ENCODE data around the gene PPIA.
"Not testable (repeated sequence)": the region's sequence is repeated elsewhere in the genome, so short reads cannot be mapped to it uniquely, and the experiment has no call there.

Gene PPIA

DNA sequence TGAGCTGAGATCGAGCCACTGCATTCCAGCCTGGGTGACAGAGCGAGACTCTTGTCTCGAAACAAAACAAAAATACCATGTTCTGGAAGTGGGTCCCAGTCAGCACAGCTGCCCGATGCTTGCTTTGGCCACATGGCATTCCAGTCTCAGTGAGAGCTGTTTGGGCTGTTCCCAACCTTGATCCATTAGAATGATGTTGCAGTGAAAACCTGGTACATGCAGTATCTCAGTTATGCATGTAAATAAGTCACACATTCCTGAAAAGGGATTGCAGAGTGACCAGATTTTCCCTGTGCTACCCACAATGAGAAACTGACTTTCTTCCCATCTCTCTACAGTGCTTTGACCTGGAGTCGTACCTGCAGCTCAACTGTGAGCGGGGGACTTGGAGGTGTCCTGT lies 32.4 kb upstream of the PPIA start:
- DNase-seq (ENCODE audit: low spot score) = no peak

DNA sequence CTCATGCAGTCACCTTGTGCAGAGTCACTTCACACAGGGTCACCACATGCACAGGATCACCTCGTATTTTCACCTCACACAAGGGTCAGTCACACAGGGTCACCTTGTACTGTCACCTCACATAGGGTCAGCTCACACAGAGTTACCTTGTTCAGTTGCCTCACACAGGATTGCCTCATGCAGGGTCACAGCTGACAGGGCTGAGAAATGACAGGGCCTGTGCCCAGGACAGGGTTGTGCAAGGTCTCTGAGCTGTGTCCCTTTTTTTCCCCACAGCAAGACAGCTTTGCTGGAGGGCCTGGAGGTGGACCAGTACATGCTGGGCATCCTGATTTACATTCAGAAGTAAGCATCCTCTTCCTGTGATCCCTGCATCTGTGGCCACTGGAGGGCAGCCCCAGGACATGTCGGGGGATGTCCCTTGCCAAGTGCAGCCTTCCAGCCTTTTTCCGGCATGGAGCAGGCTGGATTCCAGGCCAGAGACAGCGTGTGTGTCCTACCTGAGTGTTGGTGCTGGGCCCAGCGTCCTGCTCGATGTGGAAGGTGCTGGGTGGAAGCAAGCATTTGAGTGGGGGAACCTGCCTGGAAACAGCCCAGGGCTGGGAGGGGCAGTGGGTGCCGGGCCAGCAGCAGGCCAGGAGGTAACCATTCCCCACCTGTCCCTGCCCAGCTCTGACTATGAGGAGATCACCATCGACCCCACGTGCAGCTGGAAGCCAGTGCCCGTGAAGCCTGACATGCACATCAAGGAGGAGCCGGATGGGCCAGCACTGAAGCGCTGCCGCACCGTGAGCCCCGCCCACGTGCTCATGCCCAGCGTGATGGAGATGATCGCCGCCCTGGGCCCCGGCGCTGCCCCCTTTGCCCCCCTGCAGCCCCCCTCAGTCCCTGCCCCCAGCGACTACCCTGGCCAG lies 31.6 kb upstream of the PPIA start:
- peak; percentile 47 for DNase-seq (ENCODE audit: low spot score)

DNA sequence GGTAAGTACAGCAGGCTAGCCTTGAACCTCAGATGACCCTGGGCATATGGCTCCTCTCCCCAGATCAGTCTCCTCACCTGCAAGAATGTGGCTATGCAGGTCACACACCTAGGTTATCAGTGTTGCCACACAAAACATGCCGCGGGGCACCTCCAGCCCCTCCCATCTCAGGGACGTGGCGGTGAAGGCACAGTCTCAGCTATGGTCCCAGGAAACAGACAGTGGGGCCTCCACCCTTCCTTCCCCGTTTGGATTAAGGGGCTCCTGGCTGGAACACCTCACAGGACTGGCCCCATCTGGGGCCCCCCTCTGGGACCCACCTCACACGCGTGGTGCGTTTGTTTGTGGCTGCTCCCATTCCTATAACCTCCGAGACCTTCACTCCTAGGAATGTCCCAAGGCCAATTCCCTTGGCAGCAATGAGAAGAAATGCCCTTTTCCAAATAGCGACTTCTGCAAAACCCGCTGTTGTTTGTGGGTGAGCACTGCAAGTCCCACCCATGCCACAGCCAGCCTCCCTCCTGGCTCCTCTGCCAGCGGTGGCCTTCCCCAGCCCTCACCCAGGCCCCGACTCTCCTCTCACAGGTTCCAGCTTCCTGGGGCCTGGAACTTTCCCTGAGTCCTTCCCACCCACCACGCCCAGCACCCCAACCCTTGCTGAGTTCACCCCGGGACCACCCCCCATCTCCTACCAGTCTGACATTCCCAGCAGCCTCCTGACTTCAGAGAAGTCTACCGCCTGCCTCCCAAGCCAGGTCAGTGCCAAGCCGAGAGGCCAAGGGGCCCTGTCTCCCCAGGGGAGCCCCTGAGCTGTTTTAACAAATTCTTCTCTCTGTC lies 30.7 kb upstream of the PPIA start:
- no peak for DNase-seq (ENCODE audit: low spot score)

DNA sequence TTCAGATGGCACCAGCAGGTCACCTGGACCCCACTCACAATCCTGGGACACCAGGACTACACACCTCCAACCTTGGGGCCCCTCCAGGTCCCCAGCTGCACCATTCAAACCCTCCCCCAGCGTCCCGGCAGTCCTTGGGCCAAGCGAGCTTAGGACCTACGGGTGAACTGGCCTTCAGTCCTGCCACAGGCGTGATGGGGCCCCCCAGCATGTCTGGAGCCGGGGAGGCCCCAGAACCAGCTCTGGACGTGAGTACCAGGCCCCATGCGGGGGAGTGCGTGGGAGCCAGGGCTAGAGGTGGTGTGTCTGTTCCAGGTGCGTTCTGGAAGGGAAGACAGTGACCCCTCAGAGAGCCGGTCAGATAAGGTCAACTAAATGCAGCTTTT lies 30.1 kb upstream of the PPIA start:
- no peak for DNase-seq (ENCODE audit: low spot score)

DNA sequence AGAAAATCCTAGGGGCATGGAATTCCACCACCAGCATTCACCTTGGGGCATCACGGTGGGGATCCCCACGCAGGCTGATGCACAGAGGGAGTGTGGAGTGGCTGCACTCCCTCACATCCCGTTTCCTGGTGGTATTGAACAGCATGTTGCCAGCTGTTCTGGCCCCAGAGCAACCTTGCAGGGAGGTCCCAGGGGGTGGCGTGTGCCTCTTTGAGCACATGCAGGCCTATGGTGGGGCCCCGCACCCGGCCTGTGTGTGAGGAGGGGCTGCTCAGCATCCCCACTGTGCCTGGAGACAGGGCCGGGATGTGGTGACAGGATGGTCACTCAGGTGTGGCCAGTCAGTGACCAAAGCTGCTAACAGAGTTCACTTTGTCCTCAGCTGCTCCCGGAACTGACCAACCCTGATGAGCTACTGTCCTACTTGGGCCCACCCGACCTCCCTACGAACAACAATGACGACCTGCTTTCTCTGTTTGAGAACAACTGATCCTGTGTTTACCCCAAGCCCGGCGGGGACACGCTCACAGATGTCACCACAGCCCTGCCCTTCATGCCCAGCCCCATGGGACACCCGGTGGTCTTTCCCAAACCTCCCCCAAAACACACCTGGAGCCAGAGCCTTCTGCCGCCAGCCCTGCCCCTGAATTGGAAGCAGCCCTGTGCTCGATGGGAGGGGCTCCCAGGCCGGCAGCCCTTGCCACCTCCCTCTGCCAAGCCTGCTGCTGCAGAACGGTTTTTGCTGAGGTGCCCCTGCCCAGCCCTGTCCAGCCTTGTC lies 29.2 kb upstream of the PPIA start:
- DNase-seq (ENCODE audit: low spot score) = no peak

DNA sequence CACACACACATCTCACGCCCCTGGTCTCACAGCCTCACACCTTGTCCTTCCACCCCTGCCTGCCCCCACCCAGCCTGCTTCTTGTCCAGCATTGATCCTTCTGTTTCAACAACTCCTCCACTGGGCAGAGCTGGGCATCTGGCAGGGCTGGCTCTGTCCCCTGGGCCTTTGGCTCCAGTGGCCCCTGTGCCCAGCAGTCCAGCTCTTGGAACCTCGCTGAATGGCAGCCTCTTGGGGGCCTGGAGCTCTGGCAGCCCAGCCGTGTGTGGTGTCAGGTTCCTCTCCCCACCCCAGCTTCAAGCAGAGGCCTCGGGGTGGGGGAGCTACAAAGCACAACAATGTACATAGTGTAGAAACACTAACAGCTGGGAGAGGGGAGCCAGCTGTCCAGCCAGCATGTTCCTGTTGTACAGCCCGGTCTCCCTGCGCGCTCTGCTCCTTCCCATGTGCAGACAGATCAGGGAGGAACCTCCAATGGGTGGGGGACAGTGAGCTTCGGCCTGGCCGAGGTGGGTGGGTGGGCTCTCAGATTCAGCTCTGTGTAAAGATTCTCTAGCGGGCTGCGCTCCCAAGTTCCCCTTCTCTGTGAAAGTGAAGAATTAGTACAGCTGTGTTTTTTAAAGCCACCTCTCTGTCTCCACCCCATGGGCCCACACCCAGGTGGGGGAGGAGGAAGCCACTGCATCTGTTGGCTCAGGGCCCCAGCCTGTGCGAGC lies 28.4 kb upstream of the PPIA start:
- no peak for DNase-seq (ENCODE audit: low spot score)

DNA sequence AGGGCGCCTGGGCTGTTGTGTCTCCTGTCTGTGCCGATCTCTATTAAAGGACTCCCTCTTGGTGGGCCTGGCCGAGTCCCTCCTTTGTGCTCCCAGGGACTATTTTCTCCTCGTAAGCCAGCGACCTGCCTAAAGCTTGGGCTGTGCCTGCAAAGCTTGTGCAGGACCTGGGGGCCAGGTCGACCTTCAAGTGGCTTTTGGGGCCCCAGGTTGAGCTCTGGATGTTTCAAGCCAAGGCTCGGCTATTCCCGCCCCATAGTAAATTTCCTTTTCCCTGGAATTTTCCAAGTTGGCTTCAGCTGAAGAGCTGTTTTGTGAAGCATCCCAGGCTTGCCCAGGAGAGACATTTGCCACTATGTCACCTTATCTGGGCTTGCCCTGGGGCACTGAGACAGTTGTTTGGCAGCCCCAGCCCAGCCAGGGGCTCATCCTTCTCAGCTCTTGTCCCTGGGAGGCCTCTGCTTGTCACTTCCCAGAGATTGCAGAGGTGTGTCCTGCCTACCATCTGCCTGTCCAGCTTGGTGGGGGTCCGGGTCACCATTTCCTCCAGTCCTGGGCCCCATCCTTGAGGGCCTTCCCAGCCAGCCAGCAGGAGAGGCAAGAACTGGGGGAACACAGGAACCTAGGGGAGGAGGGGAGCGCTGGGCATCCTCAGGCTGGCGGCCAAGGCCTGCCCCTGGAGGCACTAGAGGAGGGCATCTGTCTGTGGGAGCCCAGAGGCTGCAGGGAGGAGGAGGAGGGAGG lies 27.7 kb upstream of the PPIA start:
- no peak for DNase-seq (ENCODE audit: low spot score)

DNA sequence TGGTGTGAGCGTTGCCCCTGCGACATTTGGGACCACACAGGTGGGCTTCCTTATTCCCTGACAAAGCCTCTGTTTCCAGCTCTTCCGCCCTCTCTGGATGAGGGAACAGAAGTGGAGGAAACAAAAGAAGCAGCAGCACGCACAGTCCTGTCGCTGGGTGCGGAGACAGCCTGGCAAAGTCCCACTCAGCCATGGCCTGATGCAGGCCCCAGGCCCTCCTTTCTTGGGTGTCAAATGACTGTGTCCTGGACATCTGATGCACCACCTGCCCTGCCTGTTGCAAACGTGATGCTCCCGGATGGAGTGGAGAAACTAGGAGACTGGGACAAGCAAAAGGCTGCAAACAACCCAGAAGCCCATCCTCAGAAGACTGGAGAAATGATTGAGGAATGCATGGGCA lies 27.1 kb upstream of the PPIA start:
- DNase-seq (ENCODE audit: low spot score) = no peak

GRCh38 chr7:44769776-44770294 lies 26.6 kb upstream of the PPIA start:
- DNase-seq (ENCODE audit: low spot score) = no peak

DNA sequence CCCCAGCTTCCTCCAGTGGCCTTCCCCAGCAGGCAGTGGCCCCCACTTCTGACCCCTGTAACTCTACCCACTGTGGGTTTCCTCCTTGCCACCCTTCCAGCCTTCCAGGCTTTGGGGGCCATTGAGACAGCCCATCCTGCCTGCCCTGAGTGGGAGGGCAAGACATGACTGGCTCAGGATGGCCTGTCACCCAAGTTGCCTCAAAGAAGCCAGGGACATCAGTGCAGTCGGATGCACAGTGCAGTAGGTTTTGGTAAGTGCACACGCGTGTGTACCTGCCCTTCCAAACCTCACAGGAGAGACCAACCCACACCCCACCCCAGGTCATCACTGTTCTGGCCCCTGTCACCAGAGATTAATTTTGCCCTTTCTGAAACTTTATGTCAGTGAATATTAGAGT lies 25.1 kb upstream of the PPIA start:
- DNase-seq (ENCODE audit: low spot score) = no peak

DNA sequence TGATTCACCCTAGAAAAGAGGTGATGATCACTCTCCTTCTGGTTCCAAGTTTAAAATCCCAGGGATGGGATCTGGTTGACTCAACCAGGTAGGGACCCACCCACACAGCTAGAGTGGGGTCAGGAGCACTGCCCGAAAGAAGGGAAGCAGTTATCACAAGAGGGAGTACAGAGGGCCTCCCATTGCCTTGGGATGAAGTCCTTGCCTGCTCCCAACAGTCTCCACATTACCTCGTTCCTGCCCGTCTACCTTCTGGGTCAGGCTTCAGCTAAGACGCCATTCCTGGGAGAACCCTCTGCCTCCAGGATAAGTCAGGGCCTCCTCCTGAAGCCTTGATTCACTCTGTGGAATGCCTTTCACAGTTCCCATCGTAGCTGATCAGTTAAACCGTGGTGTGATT lies 24.0 kb upstream of the PPIA start:
- no peak for DNase-seq (ENCODE audit: low spot score)

- DNase-seq (ENCODE audit: low spot score) = no peak
Observed at GRCh38 chr7:44772867-44773266, 23.6 kb upstream of the PPIA start.

GRCh38 chr7:44774486-44774885 lies 22.0 kb upstream of the PPIA start:
- DNase-seq (ENCODE audit: low spot score) = not testable (repeated sequence)

DNA sequence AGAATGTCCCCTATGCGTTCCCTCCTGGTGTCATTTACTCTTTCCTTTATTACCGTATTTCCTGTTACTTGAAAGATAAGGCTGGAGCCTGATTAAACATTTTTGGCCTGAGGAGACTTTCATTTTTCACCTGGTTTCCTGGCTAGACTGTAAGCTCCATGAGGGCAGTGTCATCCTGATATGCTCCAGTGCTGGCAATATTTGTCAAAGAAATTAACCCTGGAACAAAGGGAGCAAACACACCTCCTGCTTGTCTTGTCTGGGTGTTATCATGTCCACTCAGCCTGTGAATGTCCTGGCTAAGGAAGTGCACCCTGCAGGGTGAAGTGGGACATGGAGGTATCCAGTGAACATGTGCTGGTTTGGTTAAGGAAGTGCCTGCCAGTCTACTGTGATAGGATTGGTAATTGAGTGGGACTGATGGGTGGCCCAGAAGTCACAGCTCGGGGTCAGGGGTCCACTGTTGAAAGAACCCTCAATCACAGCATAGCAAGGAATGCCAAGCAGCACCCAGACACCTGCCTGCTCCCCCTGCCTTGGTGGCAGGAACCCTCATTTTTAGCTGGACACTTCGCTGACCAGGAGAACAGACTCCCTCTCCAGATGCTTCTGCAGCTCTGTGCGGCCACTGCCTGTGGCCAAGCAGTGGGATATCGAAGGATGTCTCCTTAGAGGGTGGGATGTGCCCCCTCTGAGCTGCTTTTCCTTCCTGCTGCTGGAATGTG lies 20.9 kb upstream of the PPIA start:
- no peak for DNase-seq (ENCODE audit: low spot score)

DNA sequence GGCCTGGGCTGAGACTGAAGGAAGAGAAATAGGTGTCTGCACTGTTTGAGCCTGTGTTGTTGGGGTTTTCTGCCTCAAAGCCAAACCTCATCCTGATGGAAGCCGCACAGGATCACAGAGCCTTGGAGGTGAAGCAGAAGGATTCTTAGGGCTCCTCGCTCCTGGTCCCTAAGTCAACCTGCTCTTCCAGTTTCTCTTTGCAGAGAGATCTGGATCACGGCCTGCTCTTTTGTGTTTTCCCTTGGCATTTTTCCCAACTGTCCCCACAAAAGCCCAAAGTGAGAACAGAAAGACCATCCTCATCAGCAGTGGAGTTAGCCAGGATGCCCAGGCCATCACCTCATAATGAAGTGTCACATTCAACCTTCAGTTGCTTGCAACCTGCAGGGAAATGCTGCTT lies 20.3 kb upstream of the PPIA start:
- no peak for DNase-seq (ENCODE audit: low spot score)

DNA sequence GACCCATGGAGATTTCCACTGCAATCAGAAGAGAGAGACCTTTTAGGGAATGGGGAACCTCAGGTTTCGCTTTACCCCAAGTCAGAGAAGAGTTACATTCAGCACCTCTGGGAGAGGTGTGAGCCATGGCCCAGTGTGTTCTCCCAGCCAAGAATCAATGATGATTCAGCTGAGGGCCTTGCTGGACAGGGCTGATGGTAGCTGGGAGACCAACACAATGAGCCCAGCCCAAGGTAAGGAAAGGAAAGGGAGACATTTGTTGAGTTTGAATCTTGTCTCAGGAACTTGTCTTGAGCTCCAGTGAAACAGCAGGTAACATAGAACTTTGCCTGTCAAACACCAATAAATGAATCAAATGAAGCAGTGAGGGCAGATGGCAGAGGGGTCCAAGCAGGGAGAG lies 14.0 kb upstream of the PPIA start:
- DNase-seq (ENCODE audit: low spot score) = no peak

GRCh38 chr7:44783407-44783806 lies 13.1 kb upstream of the PPIA start:
- DNase-seq (ENCODE audit: low spot score) = no peak

- DNase-seq (ENCODE audit: low spot score) = no peak
Observed at GRCh38 chr7:44784364-44784763, 12.1 kb upstream of the PPIA start.

- not testable (repeated sequence) for DNase-seq (ENCODE audit: low spot score)
Observed at GRCh38 chr7:44785218-44785617, 11.3 kb upstream of the PPIA start.

DNA sequence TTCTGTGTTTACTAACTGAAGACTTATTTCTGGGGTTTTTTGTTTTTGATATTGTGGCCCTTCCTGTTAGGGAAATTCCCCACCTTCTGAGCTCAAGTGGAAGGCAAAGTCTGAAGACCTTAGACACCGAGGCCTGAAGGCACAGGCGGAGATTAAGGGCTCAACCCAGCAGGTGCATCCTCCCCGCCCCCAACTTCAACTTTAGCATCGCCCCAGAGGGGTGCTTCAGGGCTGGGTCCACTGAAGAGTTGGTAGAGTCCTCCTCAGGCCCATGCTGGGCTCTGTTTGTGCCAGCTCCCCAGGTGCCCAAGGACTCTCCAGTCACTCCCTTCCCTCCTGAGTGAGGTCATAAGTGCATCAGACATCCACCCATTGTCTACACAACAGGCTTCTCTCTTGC lies 9.4 kb upstream of the PPIA start:
- DNase-seq (ENCODE audit: low spot score) = no peak
